Measurements from ENCODE around the gene MAFG. TPM values are rescaled to one million over a fixed set of nuclear protein-coding genes. Genes with fewer than 3 reads are reported as not detected.

Gene MAFG
- total and polyA plus RNA-seq, 2 experiments from 2014 or later = 16.1 to 27.0 TPM

DNA sequence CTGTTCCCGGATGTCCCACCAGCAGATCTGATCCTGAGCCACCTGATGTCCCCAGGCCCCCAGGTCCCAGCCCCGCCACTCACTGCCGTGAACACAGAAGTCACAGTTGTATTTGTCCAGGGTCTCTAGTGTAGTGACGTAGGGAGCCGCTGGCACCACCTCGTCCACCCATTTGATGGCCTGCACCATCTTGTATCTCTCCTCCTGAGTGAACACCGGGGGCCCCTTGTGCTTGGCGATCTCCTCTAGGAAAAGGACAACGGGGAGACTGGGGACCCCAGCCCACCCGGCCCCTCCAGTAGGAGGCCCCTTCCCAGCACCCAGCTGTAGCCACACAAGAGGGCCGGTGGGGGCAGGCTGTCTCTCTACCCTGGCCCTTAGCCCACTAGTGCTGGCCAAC lies 18.7 kb downstream of the MAFG start:
- DNase-seq (ENCODE audit: low read depth in 1 of 2, low spot score in 1 of 2) = no peak
- no peak overlapping the region for H3K27ac ChIP-seq
- H3K9me3 ChIP-seq (ENCODE audit: low read depth) = no peaks in the 10 kb centered on the region
- H3K27me3 ChIP-seq = no peaks in the 10 kb centered on the region
- H3K4me1 ChIP-seq (ENCODE audit: low read depth) = peaks cover 8% of the 10 kb centered on the region
- TF ChIP-seq, protein P1, sequence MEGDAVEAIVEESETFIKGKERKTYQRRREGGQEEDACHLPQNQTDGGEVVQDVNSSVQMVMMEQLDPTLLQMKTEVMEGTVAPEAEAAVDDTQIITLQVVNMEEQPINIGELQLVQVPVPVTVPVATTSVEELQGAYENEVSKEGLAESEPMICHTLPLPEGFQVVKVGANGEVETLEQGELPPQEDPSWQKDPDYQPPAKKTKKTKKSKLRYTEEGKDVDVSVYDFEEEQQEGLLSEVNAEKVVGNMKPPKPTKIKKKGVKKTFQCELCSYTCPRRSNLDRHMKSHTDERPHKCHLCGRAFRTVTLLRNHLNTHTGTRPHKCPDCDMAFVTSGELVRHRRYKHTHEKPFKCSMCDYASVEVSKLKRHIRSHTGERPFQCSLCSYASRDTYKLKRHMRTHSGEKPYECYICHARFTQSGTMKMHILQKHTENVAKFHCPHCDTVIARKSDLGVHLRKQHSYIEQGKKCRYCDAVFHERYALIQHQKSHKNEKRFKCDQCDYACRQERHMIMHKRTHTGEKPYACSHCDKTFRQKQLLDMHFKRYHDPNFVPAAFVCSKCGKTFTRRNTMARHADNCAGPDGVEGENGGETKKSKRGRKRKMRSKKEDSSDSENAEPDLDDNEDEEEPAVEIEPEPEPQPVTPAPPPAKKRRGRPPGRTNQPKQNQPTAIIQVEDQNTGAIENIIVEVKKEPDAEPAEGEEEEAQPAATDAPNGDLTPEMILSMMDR (IDR thresholded peaks at IDR 0.05; ENCODE audit: low read depth, low read length) = no peak
- H3K4me3 ChIP-seq = no peak overlapping the region
- peaks cover 21% of the 10 kb centered on the region for H3K36me3 ChIP-seq

DNA sequence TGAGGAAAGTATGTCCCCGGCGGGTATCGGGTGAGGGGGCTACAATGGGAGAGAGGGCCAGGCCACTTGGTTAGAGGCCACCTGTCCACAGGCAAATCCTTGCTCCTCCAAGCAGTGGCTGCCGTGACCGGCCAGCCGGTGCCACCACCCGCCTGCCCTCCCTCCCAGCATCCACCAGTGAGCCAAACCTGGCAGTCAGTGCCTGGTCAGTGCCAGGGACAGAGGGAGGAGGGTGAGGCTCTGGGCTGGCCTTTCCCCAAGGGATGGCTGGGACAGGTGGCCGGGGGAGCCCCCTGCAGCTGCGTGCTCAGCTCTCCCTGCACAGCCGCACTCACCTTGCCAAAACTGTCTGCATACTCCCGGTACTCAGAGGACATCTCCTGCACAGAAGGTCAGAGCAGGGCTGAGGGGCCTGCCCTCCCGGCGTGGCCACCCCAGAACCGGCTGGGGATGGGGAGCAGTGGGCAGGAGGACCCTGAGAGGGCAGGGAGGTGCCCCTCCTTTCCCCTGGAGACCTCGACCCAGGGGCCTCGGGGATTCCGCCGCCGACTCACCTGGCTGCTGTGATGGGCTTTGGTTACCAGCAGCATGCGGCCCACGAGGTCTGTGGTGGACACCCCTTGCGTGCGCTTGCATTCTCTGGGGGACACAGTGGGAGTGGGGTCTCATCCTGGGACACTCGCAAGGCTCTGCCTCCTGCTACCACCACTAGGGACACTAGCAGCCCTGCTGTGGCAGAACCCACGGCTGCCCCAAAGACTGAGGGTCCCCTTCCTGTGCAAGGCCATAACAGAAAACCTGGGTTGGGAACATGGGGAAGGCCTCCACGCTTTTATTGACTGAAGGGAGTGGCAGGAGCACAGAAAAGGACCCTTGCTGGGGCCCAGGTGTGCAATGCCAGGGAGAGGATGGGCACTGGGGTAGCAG lies 20.1 kb downstream of the MAFG start:
- Histone ChIP-seq H3K4me3 (no peak overlapping the region), H3K27ac (no peak overlapping the region), H3K36me3 (peaks cover 12% of the 10 kb centered on the region), H3K4me1 (ENCODE audit: low read depth) (peaks cover 8% of the 10 kb centered on the region), H3K27me3 (peaks cover 4% of the 10 kb centered on the region), H3K9me3 (ENCODE audit: low read depth) (no peaks in the 10 kb centered on the region)
- no peak for DNase-seq (ENCODE audit: low read depth in 1 of 2, low spot score in 1 of 2)
- TF ChIP-seq, protein P1 (IDR thresholded peaks at IDR 0.05; ENCODE audit: low read depth, low read length) = no peak

DNA sequence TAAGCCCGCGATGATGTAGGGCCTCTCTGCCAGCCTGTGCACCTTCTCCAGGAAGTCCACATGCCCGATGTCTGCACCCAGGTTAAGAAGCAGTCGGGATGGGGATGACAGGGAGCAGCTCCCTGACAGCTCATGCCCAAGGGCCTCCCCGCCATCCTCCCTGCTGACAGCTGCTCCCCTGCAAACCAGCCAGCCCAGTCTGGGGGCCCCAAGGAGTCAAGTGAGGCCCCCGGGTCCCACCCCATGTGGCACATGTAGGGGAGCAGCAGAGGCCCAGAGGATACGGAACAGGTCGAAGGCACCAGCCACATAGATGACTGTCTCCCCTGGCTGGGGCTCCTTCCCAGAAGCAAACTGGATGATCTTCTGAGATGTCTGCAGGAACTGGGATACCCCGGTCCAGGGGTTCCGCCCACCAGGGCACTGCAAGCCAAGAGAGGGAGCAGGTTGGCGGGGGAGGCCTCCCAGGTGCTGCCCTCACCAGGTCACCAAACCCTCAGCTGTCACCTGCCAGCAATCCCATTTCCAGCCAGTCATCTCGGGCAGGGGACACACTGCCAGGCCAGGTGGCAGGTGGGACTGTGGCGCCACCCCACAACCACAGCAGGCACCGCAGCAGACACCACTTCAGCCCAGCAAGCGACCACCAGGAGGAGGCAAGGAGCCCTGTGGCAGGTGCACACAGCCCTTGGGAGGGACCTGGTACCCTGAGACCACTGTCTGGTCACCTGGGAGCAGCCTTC lies 20.9 kb downstream of the MAFG start:
- H3K4me1 ChIP-seq (ENCODE audit: low read depth) = peaks cover 8% of the 10 kb centered on the region
- no peak overlapping the region for H3K27ac ChIP-seq
- TF ChIP-seq, protein P1 (IDR thresholded peaks at IDR 0.05; ENCODE audit: low read depth, low read length) = no peak
- no peak for DNase-seq (ENCODE audit: low read depth in 1 of 2, low spot score in 1 of 2)
- peaks cover 12% of the 10 kb centered on the region for H3K36me3 ChIP-seq
- no peaks in the 10 kb centered on the region for H3K9me3 ChIP-seq (ENCODE audit: low read depth)
- H3K4me3 ChIP-seq = no peak overlapping the region
- H3K27me3 ChIP-seq = peaks cover 11% of the 10 kb centered on the region

DNA sequence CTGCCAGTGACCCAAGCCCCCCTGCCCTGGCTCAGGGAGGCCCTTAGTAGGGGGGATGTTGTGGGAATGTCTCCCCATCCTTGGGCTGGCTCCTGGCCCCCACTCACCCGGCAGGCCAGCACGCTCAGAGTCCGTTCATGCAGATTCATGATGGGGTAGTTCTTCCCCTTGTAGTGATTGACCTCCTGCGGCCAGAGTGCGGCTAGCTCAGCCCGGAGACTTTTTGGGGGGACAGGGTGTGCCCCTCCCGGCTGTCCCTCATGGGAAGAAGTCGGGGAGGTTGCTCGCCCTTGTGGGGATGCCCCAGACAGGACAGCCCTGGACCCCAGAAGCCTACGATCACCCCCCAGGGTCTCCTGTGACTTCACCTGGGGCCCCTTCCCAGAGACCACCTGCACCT lies 21.5 kb downstream of the MAFG start:
- TF ChIP-seq, protein P1 (IDR thresholded peaks at IDR 0.05; ENCODE audit: low read depth, low read length) = no peak
- H3K9me3 ChIP-seq (ENCODE audit: low read depth) = no peaks in the 10 kb centered on the region
- H3K27ac ChIP-seq = no peak overlapping the region
- no peak overlapping the region for H3K4me3 ChIP-seq
- DNase-seq (ENCODE audit: low read depth in 1 of 2, low spot score in 1 of 2) = no peak
- peaks cover 8% of the 10 kb centered on the region for H3K4me1 ChIP-seq (ENCODE audit: low read depth)
- H3K36me3 ChIP-seq = peaks cover 12% of the 10 kb centered on the region
- H3K27me3 ChIP-seq = peaks cover 17% of the 10 kb centered on the region

DNA sequence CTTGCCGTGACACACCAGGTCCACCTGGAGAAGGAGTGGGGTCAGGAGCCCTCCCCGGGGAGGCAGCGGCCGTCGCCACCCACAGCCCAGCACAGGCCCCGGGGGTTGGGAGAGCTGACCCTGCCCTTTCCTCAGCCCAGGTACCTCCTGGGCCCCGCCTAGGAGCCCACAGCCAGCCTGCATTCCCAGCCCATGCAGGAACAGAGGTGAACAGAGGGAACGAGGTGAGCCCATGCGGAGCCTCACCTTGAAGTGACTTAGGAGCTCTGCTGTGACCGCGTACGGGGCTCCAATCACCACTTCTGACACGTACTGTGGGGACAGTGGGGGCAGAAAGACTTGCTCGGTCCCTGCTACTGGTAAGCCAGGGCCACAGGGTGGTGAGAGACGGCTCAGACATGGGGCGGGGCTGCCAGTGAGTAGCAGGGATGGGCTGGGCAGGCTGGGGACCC lies 22.1 kb downstream of the MAFG start:
- TF ChIP-seq, protein P1 (IDR thresholded peaks at IDR 0.05; ENCODE audit: low read depth, low read length) = no peak

More for the DNA sequence above, 22.1 kb downstream of the MAFG start:
- H3K36me3 ChIP-seq = peaks cover 12% of the 10 kb centered on the region
- H3K4me3 ChIP-seq = no peak overlapping the region
- H3K27me3 ChIP-seq = peaks cover 18% of the 10 kb centered on the region
- no peak overlapping the region for H3K27ac ChIP-seq
- H3K4me1 ChIP-seq (ENCODE audit: low read depth) = peaks cover 8% of the 10 kb centered on the region
- no peak for DNase-seq (ENCODE audit: low read depth in 1 of 2, low spot score in 1 of 2)
- no peaks in the 10 kb centered on the region for H3K9me3 ChIP-seq (ENCODE audit: low read depth)
